KMS-11 (cell line): ENCODE results near the gene EXOC6B.
A peak's percentile ranks its signal among the peaks of the same experiment; 100 is the strongest.

Experiments used
- H2AFZ ChIP-seq: fragments of 200-600 bp; sonication (generic); 2 replicates; pipeline ENCODE4 v1.6.1; 2016; ENCODE audit warnings: antibody characterized with exemption, mixed run types, low read depth
- H3K27ac ChIP-seq: fragments of 200-600 bp; sonication (generic); 2 replicates; pipeline ENCODE4 v1.6.1; 2016; ENCODE audit warnings: mild to moderate bottlenecking, mixed run types
- H3K27me3 ChIP-seq: fragments of 200-600 bp; sonication (generic); 2 replicates; pipeline ENCODE4 v1.6.1; 2017; ENCODE audit warnings: mild to moderate bottlenecking, low read depth, mixed run types, moderate library complexity; ENCODE audit not compliant: insufficient read depth
- H3K36me3 ChIP-seq: fragments of 200-600 bp; sonication (generic); 2 replicates; pipeline ENCODE4 v1.6.1; 2017; ENCODE audit warnings: mild to moderate bottlenecking, mixed run types; ENCODE audit not compliant: insufficient read depth
- H3K4me1 ChIP-seq: fragments of 200-600 bp; sonication (generic); 2 replicates; pipeline ENCODE4 v1.6.1; 2016; ENCODE audit warnings: mild to moderate bottlenecking, low read depth, mixed run types; ENCODE audit not compliant: poor library complexity, severe bottlenecking
- H3K4me2 ChIP-seq: fragments of 200-600 bp; sonication (generic); 2 replicates; pipeline ENCODE4 v1.7.0; 2016; ENCODE audit warnings: mild to moderate bottlenecking, mixed run types
- H3K4me3 ChIP-seq: fragments of 200-600 bp; sonication (generic); IDR thresholded peaks from 2 replicates; pipeline ENCODE4 v1.6.1; 2017; ENCODE audit warnings: low read depth, low read length, mixed read lengths; ENCODE audit not compliant: insufficient read depth
- H3K79me2 ChIP-seq: fragments of 200-600 bp; sonication (generic); 2 replicates; pipeline ENCODE4 v1.6.1; 2016; ENCODE audit warnings: low read depth, mixed run types; ENCODE audit not compliant: insufficient read depth
- H3K9ac ChIP-seq: fragments of 200-600 bp; sonication (generic); 2 replicates; pipeline ENCODE4 v1.6.1; 2016; ENCODE audit warnings: mild to moderate bottlenecking, mixed run types
- H4K20me1 ChIP-seq: fragments of 200-600 bp; sonication (generic); 2 replicates; pipeline ENCODE4 v1.6.1; 2016; ENCODE audit warnings: mild to moderate bottlenecking, mixed run types; ENCODE audit not compliant: insufficient read depth
- TF ChIP-seq, protein P1 (sequence below): fragments of 200-600 bp; sonication (generic); conservative IDR thresholded peaks from 2 replicates; pipeline ENCODE4 v1.6.1; 2017; ENCODE audit warnings: low read depth, mild to moderate bottlenecking, antibody characterized with exemption, low read length, moderate library complexity, mixed read lengths

The EXOC6B gene

GRCh38 chr2:72581560-72582181 lies 244.2 kb downstream of the EXOC6B start:
- H3K4me2 ChIP-seq, result no peak overlapping the region
- no peaks in the 10 kb centered on the region for H3K36me3 ChIP-seq
- no peak overlapping the region for H2AFZ ChIP-seq
- H3K4me3 ChIP-seq, result no peak overlapping the region
- H3K27me3 ChIP-seq, result no peaks in the 10 kb centered on the region
- H4K20me1 ChIP-seq, result no peaks in the 10 kb centered on the region
- H3K27ac ChIP-seq, result no peak overlapping the region
- H3K79me2 ChIP-seq, result no peaks in the 10 kb centered on the region
- no peaks in the 10 kb centered on the region for H3K4me1 ChIP-seq
- TF ChIP-seq, protein P1, sequence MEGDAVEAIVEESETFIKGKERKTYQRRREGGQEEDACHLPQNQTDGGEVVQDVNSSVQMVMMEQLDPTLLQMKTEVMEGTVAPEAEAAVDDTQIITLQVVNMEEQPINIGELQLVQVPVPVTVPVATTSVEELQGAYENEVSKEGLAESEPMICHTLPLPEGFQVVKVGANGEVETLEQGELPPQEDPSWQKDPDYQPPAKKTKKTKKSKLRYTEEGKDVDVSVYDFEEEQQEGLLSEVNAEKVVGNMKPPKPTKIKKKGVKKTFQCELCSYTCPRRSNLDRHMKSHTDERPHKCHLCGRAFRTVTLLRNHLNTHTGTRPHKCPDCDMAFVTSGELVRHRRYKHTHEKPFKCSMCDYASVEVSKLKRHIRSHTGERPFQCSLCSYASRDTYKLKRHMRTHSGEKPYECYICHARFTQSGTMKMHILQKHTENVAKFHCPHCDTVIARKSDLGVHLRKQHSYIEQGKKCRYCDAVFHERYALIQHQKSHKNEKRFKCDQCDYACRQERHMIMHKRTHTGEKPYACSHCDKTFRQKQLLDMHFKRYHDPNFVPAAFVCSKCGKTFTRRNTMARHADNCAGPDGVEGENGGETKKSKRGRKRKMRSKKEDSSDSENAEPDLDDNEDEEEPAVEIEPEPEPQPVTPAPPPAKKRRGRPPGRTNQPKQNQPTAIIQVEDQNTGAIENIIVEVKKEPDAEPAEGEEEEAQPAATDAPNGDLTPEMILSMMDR, result no peak
- H3K9ac ChIP-seq, result no peak overlapping the region

GRCh38 chr2:72579591-72580180 lies 246.1 kb downstream of the EXOC6B start:
- no peaks in the 10 kb centered on the region for H3K79me2 ChIP-seq
- H3K36me3 ChIP-seq, result no peaks in the 10 kb centered on the region
- H3K9ac ChIP-seq, result no peak overlapping the region
- H2AFZ ChIP-seq, result no peak overlapping the region
- H4K20me1 ChIP-seq, result no peaks in the 10 kb centered on the region
- H3K27me3 ChIP-seq, result no peaks in the 10 kb centered on the region
- no peak overlapping the region for H3K4me2 ChIP-seq
- H3K4me1 ChIP-seq, result no peaks in the 10 kb centered on the region
- TF ChIP-seq, protein P1, result peak; percentile 89
- no peak overlapping the region for H3K27ac ChIP-seq
- H3K4me3 ChIP-seq, result no peak overlapping the region

- TF ChIP-seq, protein P1, result no peak
- Histone ChIP-seq H3K36me3 (no peaks in the 10 kb centered on the region), H3K4me1 (no peaks in the 10 kb centered on the region), H3K27ac (no peak overlapping the region), H3K4me3 (no peak overlapping the region), H3K9ac (no peak overlapping the region), H4K20me1 (no peaks in the 10 kb centered on the region), H3K27me3 (no peaks in the 10 kb centered on the region), H3K79me2 (no peaks in the 10 kb centered on the region), H3K4me2 (no peak overlapping the region), H2AFZ (no peak overlapping the region)
Observed at GRCh38 chr2:72576861-72577260, 249.0 kb downstream of the EXOC6B start.

GRCh38 chr2:72576459-72576858 lies 249.4 kb downstream of the EXOC6B start:
- no peaks in the 10 kb centered on the region for H3K4me1 ChIP-seq
- H3K4me2 ChIP-seq, result no peak overlapping the region
- no peaks in the 10 kb centered on the region for H4K20me1 ChIP-seq
- H3K79me2 ChIP-seq, result no peaks in the 10 kb centered on the region
- H3K27me3 ChIP-seq, result no peaks in the 10 kb centered on the region
- H3K36me3 ChIP-seq, result no peaks in the 10 kb centered on the region
- TF ChIP-seq, protein P1, result no peak
- no peak overlapping the region for H2AFZ ChIP-seq
- H3K9ac ChIP-seq, result no peak overlapping the region
- H3K27ac ChIP-seq, result no peak overlapping the region
- H3K4me3 ChIP-seq, result no peak overlapping the region
